ENCODE measurements around the gene CDH13.
A peak's percentile ranks its signal among the peaks of the same experiment; 100 is the strongest.

CDH13 gene

GRCh38 chr16:83329441-83329840, 702.7 kb downstream of the CDH13 start:
- no peak for DNase-seq

GRCh38 chr16:83330251-83330650, 703.5 kb downstream of the CDH13 start:
- no peak for DNase-seq

GRCh38 chr16:83335076-83335475, 708.3 kb downstream of the CDH13 start:
- DNase-seq, result no peak

- no peak for DNase-seq
Observed at GRCh38 chr16:83336603-83337002, 709.8 kb downstream of the CDH13 start.

GRCh38 chr16:83338138-83338537, 711.4 kb downstream of the CDH13 start:
- peak in 1 of 2 experiments; percentile 28 for DNase-seq

GRCh38 chr16:83338941-83339340, 712.2 kb downstream of the CDH13 start:
- no peak for DNase-seq

GRCh38 chr16:83343935-83344366, 717.2 kb downstream of the CDH13 start:
- no peak for DNase-seq

GRCh38 chr16:83345846-83346640, 719.3 kb downstream of the CDH13 start:
- peak; percentile 12 to 69 for DNase-seq

- DNase-seq, result no peak
Observed at GRCh38 chr16:83348991-83349390, 722.2 kb downstream of the CDH13 start.

- DNase-seq, result no peak
Observed at GRCh38 chr16:83350481-83350880, 723.7 kb downstream of the CDH13 start.

- no peak for DNase-seq
Observed at GRCh38 chr16:83351846-83352245, 725.1 kb downstream of the CDH13 start.

GRCh38 chr16:83353241-83353640, 726.5 kb downstream of the CDH13 start:
- no peak for DNase-seq

- DNase-seq, result no peak
Observed at GRCh38 chr16:83354015-83354414, 727.2 kb downstream of the CDH13 start.

- no peak for DNase-seq
Observed at GRCh38 chr16:83355570-83356218, 728.9 kb downstream of the CDH13 start.

- DNase-seq, result peak; percentile 34 to 80
Observed at GRCh38 chr16:83356266-83356665, 729.5 kb downstream of the CDH13 start.

- DNase-seq, result peak; percentile 3 to 10
Observed at GRCh38 chr16:83356986-83357385, 730.2 kb downstream of the CDH13 start.

- no peak for DNase-seq
Observed at GRCh38 chr16:83363521-83363920, 736.8 kb downstream of the CDH13 start.

- DNase-seq, result no peak
Observed at GRCh38 chr16:83365166-83365565, 738.4 kb downstream of the CDH13 start.

- DNase-seq, result no peak
Observed at GRCh38 chr16:83366228-83366627, 739.5 kb downstream of the CDH13 start.

- DNase-seq, result no peak
Observed at GRCh38 chr16:83374979-83375378, 748.2 kb downstream of the CDH13 start.

- no peak for DNase-seq
Observed at GRCh38 chr16:83389751-83390150, 763.0 kb downstream of the CDH13 start.

- no peak for DNase-seq
Observed at GRCh38 chr16:83390759-83391158, 764.0 kb downstream of the CDH13 start.

- no peak for DNase-seq
Observed at GRCh38 chr16:83392743-83393142, 766.0 kb downstream of the CDH13 start.

- DNase-seq, result peak in 1 of 2 experiments; percentile 11
Observed at GRCh38 chr16:83393196-83393981, 766.6 kb downstream of the CDH13 start.
